KBM-7 (cell line): ENCODE results near the gene CCDC187.

Experiments used
- DNase-seq: peaks from one replicate; pipeline ENCODE4 v3.0.0-alpha.2; 2015
- in situ Hi-C: fragments of 300-500 bp; cut with MboI; formaldehyde crosslinking; loops from 2 replicates; pipeline ENCODE4 v1.14.3; 2020; ENCODE audit warnings: low sequenced_read_pairs, low pct_unique_long_range_greater_than_20kb, mixed read lengths

The CCDC187 gene

GRCh38 chr9:136290508-136291000, 13.3 kb downstream of the CCDC187 start:
- DNase-seq = no peak
- in situ Hi-C loops = no loop called here

DNA sequence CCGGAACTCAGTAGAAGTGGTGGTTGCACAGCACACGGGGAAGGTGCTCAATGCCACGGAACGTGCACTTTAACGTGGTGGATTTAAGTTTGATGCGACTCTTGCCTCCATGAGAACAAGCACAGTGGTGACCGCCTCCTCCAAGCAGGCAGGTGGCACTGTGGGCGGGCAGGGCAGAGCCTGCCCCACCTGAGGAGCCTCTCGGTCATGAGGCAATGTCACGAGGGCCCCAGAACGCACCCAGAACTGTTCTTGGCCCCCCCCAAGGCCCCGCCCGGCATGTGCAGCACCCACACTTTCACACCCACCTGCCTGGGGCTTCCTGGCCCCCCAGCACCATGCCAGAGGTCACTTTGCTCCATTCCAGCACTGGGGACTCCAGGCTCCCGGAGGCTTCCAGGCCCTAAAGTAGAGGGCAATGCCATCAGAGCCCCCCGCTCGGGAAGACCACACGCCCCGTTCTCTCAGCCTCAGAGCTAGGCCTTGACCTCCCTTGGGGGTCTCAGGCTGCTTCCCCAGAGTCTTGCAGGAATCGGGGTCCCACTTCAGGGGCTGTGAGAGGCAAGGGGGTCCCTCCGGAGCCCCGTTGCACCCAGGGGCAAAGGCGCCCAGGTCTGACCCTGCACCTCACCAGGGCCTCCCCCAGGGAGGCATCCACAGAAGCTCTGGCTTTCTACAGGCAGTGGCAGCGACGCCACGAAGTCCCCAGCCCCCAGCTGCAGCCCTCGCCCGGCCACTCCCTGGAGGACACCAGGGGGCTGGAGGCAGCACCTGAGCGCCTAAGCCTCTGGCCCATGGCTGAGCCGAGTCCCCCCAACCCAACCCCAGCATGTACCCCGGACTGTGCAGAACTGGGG, 14.0 kb downstream of the CCDC187 start:
- DNase-seq = no peak
- in situ Hi-C loops = no loop called here

DNA sequence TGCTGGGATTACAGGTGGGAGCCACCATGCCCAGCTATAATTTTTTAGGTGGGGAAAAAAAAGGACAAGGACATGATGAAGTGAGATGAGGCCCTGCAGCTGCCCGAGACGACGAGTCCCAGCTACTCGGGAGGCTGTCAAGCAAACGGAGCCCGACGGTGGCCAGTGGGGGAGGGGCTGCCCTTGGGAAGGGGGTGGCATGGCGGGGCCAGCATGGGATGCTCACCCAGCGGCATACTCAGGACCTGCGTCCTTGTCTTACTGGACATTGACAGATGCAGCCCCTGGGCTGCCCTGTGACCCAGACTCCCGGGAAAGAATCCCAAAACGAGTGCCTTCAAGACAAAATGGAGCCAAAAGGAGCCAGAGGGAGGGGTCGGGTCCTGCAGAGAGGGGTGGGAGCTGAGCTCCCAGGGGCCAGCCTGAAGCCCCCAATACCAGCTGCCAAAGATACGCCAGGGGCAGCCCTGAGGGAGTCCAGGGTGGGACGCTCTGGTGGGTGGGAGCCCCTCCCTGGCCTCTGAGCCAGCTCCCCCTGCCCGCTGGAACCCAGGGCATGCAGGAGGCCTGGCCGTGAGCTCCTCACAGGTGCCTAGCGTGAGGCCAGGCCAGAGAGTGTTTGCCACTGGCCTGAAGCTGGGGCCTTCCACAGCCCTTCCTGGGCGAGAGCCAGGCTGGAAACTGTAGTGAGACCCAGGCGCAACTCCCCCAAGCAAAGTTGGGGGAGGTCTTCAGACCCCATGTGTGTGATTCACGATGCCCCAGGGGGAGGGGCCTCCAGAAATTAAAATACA, 15.7 kb downstream of the CCDC187 start:
- in situ Hi-C loops = no loop called here
- no peak for DNase-seq

GRCh38 chr9:136286987-136287379, 16.9 kb downstream of the CCDC187 start:
- DNase-seq = no peak
- in situ Hi-C loops = no loop called here

DNA sequence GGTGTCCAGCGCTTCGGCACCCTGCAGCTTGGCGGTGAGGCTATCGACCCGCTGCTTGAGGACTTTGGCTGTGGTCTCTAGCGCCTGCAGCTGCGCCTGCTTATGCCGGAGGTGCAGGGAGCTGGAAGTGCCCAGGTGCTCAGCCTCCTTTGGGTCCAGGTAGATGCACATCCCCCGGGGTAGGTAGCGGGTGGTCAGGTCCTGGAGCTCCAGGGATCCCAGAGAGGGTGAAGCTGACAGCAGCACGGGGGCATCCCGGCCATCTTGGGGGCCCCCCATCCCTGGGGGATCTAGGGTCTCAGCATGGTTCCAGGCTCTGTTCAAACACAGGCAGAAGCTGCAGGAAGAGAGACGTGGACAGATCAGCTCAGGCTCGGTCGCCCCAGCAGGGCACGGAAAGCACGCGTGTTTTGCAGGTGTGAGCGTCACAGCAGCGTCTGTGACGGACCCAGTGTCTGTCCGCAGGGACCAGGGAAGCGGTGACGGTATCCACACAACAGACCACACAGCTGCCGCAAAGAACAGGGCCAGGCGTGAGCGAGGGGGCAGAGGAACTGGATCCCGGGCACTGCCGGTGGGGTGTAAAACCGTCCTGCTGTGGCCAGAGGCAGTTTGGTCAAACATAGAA, 17.4 kb downstream of the CCDC187 start:
- no peak for DNase-seq
- in situ Hi-C loops = no loop called here

DNA sequence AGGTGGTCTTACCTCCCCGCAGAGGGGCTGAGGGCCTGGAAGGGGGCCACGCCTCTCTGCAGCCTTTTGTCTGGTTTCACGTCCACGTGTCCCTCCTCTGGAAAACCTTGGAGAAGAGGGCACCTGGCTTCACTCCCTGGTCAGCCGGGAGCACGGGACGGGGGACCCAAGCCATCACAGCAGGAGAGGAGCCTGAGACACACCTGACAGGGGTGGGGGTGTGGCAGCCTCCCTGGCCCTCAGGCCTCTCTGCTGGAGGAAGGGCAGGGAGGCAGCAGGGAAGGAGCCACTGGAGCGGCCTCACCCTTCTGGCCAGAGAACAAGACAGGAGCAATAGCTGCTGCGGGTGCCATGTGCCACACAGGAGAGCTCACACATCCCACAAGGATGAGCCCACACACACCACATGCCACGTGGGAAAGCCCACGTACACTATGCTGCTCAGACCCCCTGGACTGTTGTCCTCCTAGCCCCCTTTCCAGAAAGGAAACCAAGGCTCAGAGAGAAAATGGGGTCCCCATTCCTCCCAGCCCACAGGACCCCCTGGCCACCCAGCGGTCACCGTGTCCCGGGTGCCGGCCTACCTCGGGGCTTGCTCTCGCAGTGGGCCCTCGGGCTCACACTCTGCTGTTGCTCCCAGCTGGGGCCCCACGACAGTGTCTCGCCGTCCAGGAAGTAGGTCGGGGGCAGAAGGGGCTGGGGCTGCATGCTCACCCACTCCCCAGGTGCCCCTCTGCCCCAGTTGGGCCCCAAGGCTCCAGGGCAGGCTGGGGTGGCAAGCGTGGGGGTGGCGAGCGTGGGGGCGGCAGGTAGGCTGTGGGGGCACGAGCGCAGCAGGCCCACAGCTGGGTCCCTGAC, 18.2 kb downstream of the CCDC187 start:
- in situ Hi-C loops = no loop called here
- DNase-seq = no peak

DNA sequence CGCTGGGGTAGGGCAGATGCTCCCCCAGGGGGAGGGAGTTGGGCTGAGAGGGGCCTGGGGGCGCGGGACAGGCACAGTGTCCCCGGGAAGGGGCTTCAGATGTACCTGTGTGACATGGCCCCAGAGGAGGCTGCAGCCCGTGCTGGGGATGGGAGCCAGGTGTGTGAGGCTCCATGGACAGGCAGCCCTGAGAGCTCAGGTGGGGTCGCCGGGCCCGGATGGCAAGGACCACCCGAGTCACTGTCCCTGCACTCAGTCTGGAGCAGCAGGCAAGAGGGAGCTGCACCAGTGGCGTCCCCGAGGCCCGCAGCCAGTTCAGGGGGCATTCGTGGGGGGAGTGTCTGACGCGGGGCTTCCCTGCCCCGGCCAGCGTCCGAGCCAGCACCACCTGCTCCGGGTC, 18.9 kb downstream of the CCDC187 start:
- in situ Hi-C loops = no loop called here
- no peak for DNase-seq

GRCh38 chr9:136284311-136284710, 19.6 kb downstream of the CCDC187 start:
- in situ Hi-C loops = no loop called here
- no peak for DNase-seq

GRCh38 chr9:136283291-136284235, 20.3 kb downstream of the CCDC187 start:
- in situ Hi-C loops = no loop called here
- DNase-seq = peak; percentile 88

DNA sequence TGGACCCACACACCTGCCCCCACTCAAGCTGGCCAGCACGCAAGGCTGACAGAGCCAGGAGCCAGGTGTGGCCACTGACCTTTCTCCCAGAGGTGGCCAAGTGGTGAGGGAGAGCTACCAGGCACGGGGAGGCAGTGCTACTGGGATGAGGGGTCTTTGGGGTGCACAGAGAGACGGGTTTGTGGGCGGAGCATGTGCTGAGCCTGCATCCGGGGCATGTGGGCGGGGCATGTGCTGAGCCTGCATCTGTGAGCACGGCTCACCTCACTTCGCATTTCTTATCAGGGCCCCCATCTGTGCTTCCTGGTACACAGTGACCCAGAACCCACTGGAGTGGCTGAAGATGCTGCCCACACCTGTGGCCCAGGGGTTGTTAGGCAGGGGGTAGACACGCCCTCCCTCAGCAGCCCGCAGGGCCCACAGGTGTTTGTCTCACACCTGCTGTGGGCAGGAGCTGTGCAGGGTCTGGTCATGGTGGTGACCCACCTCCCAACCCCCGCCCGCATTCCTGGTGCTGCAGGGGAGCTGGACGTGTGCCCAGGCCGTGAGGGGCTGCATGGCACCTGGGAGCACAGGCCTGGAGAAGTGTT, 21.5 kb downstream of the CCDC187 start:
- no peak for DNase-seq
- in situ Hi-C loops = no loop called here

GRCh38 chr9:136281421-136282271, 22.2 kb downstream of the CCDC187 start:
- DNase-seq = no peak
- in situ Hi-C loops = no loop called here

DNA sequence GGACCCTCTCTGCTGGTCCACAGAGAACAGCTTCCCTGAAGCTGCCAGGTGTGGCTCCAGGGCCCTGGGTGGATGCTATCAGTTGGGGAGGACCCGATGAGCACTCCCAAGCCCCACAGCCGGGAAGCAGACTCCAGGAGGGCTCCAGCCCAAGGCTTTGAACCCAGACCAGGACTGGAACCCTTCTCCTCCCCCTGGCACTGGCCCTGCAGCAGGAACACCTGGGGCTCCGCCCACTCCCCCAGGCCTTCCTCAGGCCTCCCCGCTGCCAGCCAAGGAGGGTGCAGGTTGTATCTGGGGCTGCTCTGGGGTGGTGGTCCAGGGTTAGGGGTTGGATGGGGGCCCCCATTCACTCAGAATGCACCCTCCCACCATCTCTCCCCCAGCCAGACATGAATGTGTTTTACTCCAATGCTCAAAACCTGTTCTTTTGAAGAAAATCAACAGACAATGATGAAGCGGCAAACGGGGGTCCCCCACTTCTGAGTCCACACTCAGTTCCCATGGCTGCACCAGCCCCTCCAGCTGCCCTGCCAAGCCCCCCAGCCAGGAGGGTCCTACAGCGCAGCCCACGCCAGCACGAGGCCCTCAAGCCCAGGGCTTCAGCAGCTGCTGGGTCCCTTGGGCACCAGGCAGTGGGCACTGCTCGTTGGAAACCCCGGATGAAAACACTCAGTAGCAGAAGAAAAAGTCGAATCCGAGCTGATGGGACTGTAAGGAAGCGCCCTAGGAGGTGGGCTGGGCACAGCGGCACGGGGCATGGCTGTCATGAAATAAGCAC, 23.2 kb downstream of the CCDC187 start:
- in situ Hi-C loops = no loop called here
- no peak for DNase-seq

- in situ Hi-C loops = loop anchor here (10.0 kb wide), 1 partner anchor 105 kb away; no protein-coding TSS in a partner anchor
- no peak for DNase-seq
These were observed 24.4 kb downstream of the CCDC187 start for GRCh38 chr9:136279471-136279870.

DNA sequence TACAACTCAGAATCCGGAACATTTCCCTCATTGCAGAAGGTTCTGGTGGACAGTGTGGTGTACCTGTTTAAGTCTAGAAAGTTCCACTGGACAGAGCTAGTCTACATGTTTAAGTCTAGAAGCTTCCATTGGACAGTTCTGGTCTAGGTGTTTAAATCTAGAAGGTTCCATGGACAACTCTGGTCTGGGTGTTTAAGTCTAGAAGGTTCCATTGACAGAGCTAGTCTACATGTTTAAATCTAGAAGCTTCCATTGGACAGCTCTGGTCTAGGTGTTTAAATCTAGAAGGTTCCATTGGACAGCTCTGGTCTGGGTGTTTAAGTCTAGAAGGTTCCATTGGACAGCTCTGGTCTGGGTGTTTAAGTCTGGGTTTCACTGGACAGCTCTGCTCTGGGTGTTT, 25.0 kb downstream of the CCDC187 start:
- no peak for DNase-seq
- in situ Hi-C loops = loop anchor here (10.0 kb wide), 1 partner anchor 104 kb away; no protein-coding TSS in a partner anchor

GRCh38 chr9:136278221-136278620, 25.7 kb downstream of the CCDC187 start:
- in situ Hi-C loops = loop anchor here (10.0 kb wide), 1 partner anchor 103 kb away; no protein-coding TSS in a partner anchor
- DNase-seq = no peak

GRCh38 chr9:136277746-136278145, 26.1 kb downstream of the CCDC187 start:
- in situ Hi-C loops = loop anchor here (10.0 kb wide), 1 partner anchor 103 kb away; no protein-coding TSS in a partner anchor
- no peak for DNase-seq
